Erythroblast (primary cell): Measurements from ENCODE around the gene PCDHGA2.
"Not testable (repeated sequence)": the region's sequence is repeated elsewhere in the genome, so short reads cannot be mapped to it uniquely, and the experiment has no call there.

ENCODE experiments used
- GATA1 ChIP-seq: IDR thresholded peaks from 2 replicates; pipeline ENCODE4 v1.6.1; 2011; ENCODE audit warnings: low read depth, mild to moderate bottlenecking, control low read depth, low read length, moderate library complexity
- POLR2A ChIP-seq: IDR thresholded peaks from 2 replicates; pipeline ENCODE4 v1.6.1; 2011; ENCODE audit warnings: mild to moderate bottlenecking, low read length

DNA sequence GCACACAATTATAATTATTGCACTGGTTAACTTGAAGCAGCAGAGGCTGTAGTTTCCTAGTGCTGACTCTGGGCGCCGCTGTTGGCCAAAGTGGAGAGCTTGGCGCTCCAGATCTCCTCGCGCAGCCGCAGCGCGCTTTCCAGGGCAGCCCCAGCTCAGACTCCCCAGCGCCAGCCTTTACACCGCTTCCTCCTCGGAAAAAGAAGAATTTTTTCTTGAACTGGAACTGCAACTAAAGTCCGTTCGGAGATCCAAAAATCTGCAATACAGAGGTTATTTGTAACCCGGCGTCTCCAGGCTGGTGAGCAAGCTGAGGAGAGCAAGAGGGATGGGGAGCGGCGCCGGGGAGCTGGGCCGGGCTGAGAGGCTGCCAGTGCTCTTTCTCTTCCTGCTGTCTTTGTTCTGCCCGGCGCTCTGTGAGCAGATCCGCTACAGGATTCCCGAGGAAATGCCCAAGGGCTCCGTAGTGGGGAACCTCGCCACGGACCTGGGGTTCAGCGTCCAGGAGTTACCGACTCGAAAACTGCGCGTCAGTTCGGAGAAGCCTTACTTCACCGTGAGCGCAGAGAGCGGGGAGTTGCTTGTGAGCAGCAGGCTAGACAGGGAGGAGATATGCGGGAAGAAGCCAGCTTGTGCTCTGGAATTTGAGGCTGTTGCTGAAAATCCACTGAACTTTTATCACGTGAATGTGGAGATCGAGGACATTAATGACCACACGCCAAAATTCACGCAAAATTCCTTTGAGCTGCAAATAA is 49.2 kb downstream of the PCDHGA2 start, which contains the start of gene PCDHGB4:
- TF ChIP-seq POLR2A, GATA1: not testable (repeated sequence)
